Caco-2 (cell line): ENCODE results near the gene FGF22. TPM values are rescaled to one million over a fixed set of nuclear protein-coding genes. Genes with fewer than 3 reads are reported as not detected.

Source experiments
- BruUV-seq: library from RNA; stranded (reverse); fragments of 400-500 nt; replicated peaks from 2 replicates; lab custom pipeline; 2021; lab: Mats Ljungman, UMichigan
- CTCF ChIA-PET: fragments of 300-600 bp; sonication (Branson Sonifier 250); formaldehyde crosslinking; loops from one replicate; lab custom pipeline; 2022; ENCODE audit warnings: antibody characterized with exemption; lab: Charles Lee
- POLR2A ChIA-PET: fragments of 300-600 bp; sonication (Branson Sonifier 250); formaldehyde crosslinking; loops from one replicate; lab custom pipeline; 2022; ENCODE audit warnings: antibody characterized with exemption; lab: Charles Lee
- DNase-seq, 2 experiments: peaks; one replicate each; pipeline versions ENCODE4 v3.0.0 to v3.0.0-alpha.2; 2020 to 2022
- H3K27me3 ChIP-seq: replicated peaks from 2 replicates; pipeline ENCODE4 v1.6.0; 2011; ENCODE audit warnings: low read length; ENCODE audit not compliant: control insufficient read depth, insufficient read depth
- H3K36me3 ChIP-seq: 2 replicates; pipeline ENCODE4 v1.5.1; 2011; ENCODE audit warnings: low read length; ENCODE audit not compliant: control insufficient read depth, insufficient read depth
- H3K4me1 ChIP-seq: fragments of 250-450 bp; sonication (Bioruptor Pico); 2 replicates; pipeline ENCODE4 v1.5.1; 2020; ENCODE audit warnings: mild to moderate bottlenecking
- H3K4me3 ChIP-seq: 2 replicates; pipeline ENCODE4 v1.5.1; 2011; ENCODE audit warnings: low read depth, mild to moderate bottlenecking, control low read depth, low read length
- H3K9me3 ChIP-seq: fragments of 250-450 bp; sonication (Bioruptor Pico); 2 replicates; pipeline ENCODE4 v1.5.1; 2020; ENCODE audit warnings: mild to moderate bottlenecking, moderate library complexity
- H3K27ac Mint-ChIP-seq: one replicate; pipeline ENCODE4 v1.8.0; 2022; ENCODE audit warnings: mixed read lengths; ENCODE audit not compliant: unreplicated experiment
- H3K27me3 Mint-ChIP-seq: one replicate; pipeline ENCODE4 v1.8.0; 2022; ENCODE audit warnings: mixed read lengths; ENCODE audit not compliant: insufficient read depth, unreplicated experiment
- H3K36me3 Mint-ChIP-seq: one replicate; pipeline ENCODE4 v1.8.0; 2022; ENCODE audit warnings: mild to moderate bottlenecking, mixed read lengths; ENCODE audit not compliant: insufficient read depth, unreplicated experiment
- H3K4me1 Mint-ChIP-seq: one replicate; pipeline ENCODE4 v1.8.0; 2022; ENCODE audit warnings: low read depth, mixed read lengths; ENCODE audit not compliant: unreplicated experiment
- H3K4me3 Mint-ChIP-seq: one replicate; pipeline ENCODE4 v1.8.0; 2022; ENCODE audit warnings: mild to moderate bottlenecking, moderate library complexity, mixed read lengths; ENCODE audit not compliant: unreplicated experiment
- H3K9me3 Mint-ChIP-seq: one replicate; pipeline ENCODE4 v1.8.0; 2022; ENCODE audit warnings: mixed read lengths; ENCODE audit not compliant: unreplicated experiment
- CTCF ChIP-seq, 2 experiments: fragments of 200-600 bp in 1 of 2; IDR thresholded peaks; 1 replicate in 1 of 2; 2 replicates in 1 of 2; pipeline versions ENCODE4 v1.5.1 to v1.8.0; 2011 to 2022; ENCODE audit warnings: antibody characterized with exemption in 1 of 2, control low read depth in 1 of 2, inconsistent platforms in 1 of 2, low read depth in 1 of 2, low read length in 1 of 2, mild to moderate bottlenecking in 1 of 2, moderate library complexity in 1 of 2; ENCODE audit not compliant: insufficient read depth in 1 of 2, severe bottlenecking in 1 of 2, unreplicated experiment in 1 of 2
- intact Hi-C: fragments of 100-400 bp; cut with micrococcal nuclease; formaldehyde crosslinking; loops from one replicate; pipeline ENCODE4 v1.10.0; 2022; ENCODE audit not compliant: unreplicated experiment
- total RNA-seq: library from RNA; stranded (reverse); gene quantifications from 2 replicates; pipeline ENCODE4 v1.2.3, GENCODE V29; 2022

FGF22 gene
- total RNA-seq, 1 experiment from 2014 or later = 0.68 TPM

- Mint-ChIP-seq H3K4me1 (peaks cover 1% of the 10 kb centered on the region), H3K9me3 (no peaks in the 10 kb centered on the region), H3K27ac (peak overlapping the region; percentile 82), H3K36me3 (peaks cover 33% of the 10 kb centered on the region), H3K4me3 (peak overlapping the region; percentile 75), H3K27me3 (no peaks in the 10 kb centered on the region)
- CTCF ChIA-PET = interaction anchor here (0.5 to 1.6 kb wide), 4 partner anchors 9 to 73 kb away, joined by 3 to 11 read pairs (median 4); no protein-coding TSS in a partner anchor
- intact Hi-C loops = loop anchor here (1.0 to 2.0 kb wide), 2 partner anchors 18 to 72 kb away; partner anchors contain the start of gene RNF126
- POLR2A ChIA-PET = interaction anchor here (0.5 to 1.5 kb wide), 4 partner anchors 12 to 102 kb away, joined by 3 to 6 read pairs (median 4); no protein-coding TSS in a partner anchor
- H3K9me3 ChIP-seq = no peaks in the 10 kb centered on the region
- H3K4me1 ChIP-seq = peaks cover 11% of the 10 kb centered on the region
- BruUV-seq = no TSS peak
- peak; percentile 23 to 45 for TF ChIP-seq CTCF (IDR thresholded peaks at IDR 0.05; ENCODE audit: insufficient read depth in 1 of 2, low read depth in 1 of 2, low read length in 1 of 2, severe bottlenecking in 1 of 2, unreplicated experiment in 1 of 2)
- peak overlapping the region; percentile 61 for H3K4me3 ChIP-seq
- no peaks in the 10 kb centered on the region for H3K27me3 ChIP-seq
- peak; percentile 98 to 99 for DNase-seq
- no peaks in the 10 kb centered on the region; the same call in 1 of the 2 replicates for H3K36me3 ChIP-seq
Measured at GRCh38 chr19:680287-681028, 40.8 kb downstream of the FGF22 start.

GRCh38 chr19:681029-682019, 41.6 kb downstream of the FGF22 start:
- peaks cover 31% of the 10 kb centered on the region for H3K36me3 Mint-ChIP-seq
- H3K4me3 Mint-ChIP-seq = peak overlapping the region; percentile 75
- CTCF ChIA-PET = interaction anchor here (0.5 to 0.9 kb wide), 3 partner anchors 10 to 72 kb away, joined by 3 to 11 read pairs (median 4); no protein-coding TSS in a partner anchor
- H3K4me1 Mint-ChIP-seq = no peaks in the 10 kb centered on the region
- no peaks in the 10 kb centered on the region for H3K9me3 Mint-ChIP-seq
- H3K27ac Mint-ChIP-seq = peak overlapping the region; percentile 82
- POLR2A ChIA-PET = interaction anchor here (0.8 kb wide), 1 partner anchor 12 kb away, joined by 4 read pairs; no protein-coding TSS in a partner anchor
- no peak for DNase-seq
- no peaks in the 10 kb centered on the region for H3K27me3 Mint-ChIP-seq
- Histone ChIP-seq H3K4me1 (peaks cover 6% of the 10 kb centered on the region; the same call in 1 of the 2 replicates), H3K4me3 (no peak overlapping the region), H3K27me3 (no peaks in the 10 kb centered on the region), H3K9me3 (no peaks in the 10 kb centered on the region), H3K36me3 (no peaks in the 10 kb centered on the region; the same call in 1 of the 2 replicates)
- intact Hi-C loops = loop anchor here (2.0 kb wide), 1 partner anchor 19 kb away; the partner anchor contains the start of gene RNF126
- no TSS peak for BruUV-seq
- no peak for TF ChIP-seq CTCF (IDR thresholded peaks at IDR 0.05; ENCODE audit: insufficient read depth in 1 of 2, low read depth in 1 of 2, low read length in 1 of 2, severe bottlenecking in 1 of 2, unreplicated experiment in 1 of 2)
